Raji (cell line): ENCODE data around the gene SP2.

Source experiments
- POLR2A ChIP-seq: IDR thresholded peaks from 2 replicates; pipeline ENCODE4 v1.6.1; 2011; ENCODE audit warnings: low read depth, low read length, control low read depth; ENCODE audit not compliant: insufficient read depth

The SP2 gene

DNA sequence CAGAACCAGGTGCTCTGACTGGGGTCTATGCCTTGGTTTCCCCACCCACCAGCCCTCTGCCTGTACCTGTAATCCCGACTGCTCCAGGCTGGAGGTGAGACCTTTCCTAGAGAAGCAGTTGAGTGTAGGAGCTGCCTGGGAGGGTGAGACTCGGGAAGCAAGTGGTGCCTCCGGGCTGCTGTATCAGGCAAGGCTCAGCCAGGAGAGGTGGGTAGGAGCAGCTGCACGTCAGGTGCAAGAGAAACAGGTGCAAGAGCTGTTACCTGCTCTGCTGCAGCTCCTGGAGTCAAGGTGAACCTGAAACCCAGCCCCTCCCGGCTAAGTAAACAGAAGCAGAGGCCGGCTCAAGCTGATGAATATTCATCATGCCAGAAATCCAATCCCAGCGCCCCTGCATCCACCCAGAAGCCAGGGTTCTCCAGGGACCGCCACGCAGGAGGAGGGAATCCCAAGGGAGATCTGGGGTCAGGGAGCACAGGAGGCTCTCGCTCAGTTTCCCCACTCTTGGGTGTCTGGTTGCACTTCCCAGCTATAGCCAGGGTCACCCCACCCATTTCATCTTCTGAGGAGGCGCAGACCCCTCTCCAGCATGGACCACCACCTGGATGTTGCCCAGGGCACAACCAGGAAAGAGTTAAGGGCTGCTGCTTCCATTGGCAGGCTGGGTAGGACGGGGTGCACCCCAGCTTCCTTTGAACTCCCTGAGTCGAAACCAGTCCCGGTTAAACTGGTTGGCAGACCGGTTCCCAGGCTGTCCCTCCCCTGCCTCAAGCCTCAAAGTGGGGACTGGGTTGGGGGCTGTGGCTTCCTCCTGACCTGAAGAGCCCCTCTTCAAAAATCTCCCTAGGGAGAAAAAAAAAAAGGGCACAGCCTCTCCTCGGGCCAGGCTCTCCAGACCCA lies 61.8 kb downstream of the SP2 start, which contains the start of gene PRR15L:
TSS of gene PRR15L (minus strand) at position 293 of the 900 bp plus-strand sequence. CDS start 4,649 bp downstream, outside the sequence.
- no peak for TF ChIP-seq POLR2A

DNA sequence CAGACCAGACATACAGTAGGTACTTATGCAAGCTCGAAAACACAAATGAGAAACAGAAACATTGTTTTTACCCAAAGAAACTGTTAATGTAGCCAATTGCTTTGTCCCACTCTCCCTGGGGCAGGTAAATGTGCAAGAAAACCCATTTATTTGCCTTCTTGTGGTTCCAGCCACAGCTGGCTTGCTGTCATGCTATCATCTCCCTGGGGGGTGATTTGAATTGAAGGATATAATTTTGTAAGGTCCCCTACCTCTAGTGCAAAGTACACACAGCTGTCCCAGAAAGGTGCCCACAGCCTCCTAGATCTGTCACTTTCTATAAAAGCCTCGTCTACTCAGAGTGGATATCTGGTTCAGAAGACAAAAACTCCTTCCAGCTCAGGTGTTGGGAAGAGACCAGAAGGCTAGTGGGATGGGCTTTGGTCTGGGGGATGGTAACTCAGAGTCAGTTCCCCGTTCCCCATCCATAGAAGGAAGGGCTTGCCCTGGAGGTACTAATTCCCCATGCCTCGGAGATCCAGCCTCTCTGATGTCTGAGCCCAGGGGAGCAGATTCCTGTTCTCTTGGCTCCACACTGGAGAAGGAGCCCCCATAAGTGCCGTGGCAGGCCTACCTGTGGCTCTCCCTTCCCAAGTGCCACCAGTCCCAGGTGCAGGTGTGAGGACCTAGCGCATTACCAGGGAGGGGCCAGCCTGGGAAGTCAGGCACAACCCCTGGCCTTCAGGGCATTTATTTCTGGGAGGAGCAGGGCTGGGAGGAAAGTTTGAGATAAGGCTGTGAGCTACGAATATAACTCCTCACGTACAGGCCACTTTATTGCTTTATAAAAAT lies 64.0 kb downstream of the SP2 start:
- TF ChIP-seq POLR2A, result no peak

DNA sequence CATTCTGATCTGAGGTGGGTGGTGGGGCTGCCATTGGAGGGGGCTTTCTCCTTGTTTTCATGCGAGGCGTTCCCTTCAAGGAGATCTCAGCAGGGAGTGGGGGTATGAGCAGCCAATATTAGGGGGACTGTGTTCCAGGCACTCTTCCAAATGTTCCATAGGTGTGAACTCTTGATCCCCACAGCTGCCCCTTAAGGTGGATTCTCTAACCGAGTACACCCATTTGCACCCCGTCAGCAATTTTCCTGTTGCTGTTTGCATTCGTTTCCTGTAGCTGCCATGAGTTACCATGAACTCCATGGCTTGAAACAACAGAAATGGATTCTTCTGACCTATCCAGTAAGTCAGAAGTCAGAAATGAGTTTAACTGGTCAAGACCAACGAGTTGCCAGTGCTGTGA lies 65.4 kb downstream of the SP2 start:
- no peak for TF ChIP-seq POLR2A

DNA sequence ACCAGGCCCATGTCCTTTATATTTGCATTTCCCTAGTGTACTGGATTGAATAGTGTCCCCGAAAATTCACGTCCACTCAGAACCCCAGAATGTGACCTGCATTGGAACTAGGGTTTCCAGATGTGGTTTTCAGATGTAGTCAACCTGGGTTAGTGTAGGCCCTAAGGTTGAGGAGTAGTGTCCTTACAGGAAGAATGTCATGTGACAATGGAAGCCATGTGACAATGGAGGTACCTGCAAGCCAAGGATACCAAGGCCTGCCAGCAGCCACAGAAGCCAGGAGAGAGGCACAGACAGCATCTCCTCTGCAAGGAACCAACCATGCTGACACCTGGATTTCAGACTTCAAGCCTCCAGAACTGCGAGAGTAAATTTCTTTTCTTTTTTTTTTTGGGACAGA lies 66.9 kb downstream of the SP2 start:
- TF ChIP-seq POLR2A, result no peak

DNA sequence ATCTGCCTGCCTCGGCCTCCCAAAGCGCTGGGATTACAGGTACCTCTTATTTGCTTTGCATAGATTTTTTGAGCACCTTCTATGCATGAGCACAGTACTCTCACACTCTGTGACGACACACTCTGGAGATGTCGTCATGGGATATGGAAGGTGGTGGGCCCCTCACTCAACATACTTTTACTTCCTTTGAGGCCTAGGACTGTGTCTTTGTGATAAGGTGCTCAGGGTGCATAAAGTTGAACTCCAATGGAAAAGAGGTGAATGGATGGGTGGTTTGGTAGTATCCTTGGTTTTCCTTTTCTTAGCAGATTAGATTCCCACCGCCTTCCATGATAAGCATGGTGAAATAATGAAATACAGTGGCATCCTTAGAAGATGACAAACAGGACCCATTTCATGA lies 68.8 kb downstream of the SP2 start:
- no peak for TF ChIP-seq POLR2A

DNA sequence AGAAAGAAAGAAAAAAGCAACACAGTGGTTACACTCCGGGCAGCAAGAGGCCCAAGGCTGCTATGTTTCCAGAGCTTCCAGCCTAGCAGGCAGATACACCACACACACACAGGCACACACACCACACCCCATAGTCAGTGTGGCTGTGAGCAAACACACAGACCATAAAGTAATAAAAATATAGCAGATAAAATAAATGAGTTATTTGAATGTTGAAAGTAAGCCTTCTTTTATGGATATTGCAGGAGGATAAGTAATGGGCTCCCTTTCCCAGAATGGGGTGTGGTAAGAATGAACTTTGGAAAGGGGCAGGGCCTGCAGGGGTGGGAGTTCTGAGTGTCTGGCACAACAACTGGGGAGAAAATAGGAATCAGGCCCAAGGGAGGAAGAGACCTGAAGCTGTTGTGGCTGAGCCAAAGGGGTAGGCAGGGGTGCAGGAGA lies 70.1 kb downstream of the SP2 start:
- no peak for TF ChIP-seq POLR2A

DNA sequence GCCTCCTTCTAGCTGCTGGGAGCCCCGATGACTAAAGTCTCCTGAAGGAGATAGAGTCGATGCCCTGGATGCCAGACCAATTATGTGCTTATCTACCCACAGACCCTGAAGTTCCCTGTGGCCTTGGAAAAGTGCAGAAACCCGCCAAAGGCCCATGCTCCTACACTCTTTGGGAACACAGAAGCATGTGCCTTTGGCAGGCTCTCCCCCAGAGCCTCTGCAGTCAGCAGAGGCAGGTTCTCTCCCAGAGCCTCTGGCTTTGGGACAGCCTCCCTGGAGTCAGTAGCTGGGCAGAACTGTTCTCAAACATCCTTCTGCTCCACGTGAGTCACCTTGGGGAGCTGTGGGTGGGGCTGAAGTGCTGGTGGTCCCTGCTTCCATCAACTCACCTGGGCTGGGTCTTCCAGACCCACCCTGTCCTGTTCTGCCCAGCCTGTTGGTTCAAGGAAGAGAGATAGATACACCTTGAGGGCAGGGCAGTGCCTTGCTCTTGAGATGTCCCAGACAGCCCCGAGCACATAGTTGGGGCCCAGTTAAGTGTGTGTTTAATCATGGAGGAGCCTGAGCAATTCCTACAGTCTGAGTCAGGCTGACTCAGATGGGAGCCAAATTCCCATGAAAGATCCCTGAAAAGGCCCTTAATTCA lies 71.7 kb downstream of the SP2 start:
- no peak for TF ChIP-seq POLR2A

DNA sequence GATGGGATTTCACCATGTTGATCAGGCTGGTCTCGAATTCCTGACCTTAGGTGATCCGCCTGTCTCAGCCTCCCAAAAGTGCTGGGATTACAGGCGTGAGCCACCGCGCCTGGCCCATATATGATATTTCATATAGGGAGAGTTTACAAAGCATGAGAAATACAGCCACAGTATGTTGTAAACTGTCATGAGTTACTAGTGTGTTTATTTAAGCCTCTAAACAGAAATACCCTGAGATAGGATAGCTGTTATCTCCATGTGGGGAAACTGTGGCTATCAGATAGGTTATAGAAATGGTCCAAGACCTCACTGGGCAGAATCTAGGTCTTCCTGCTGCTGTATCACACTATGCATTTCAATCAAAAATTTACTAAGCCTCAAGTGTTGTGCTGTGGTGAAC lies 72.8 kb downstream of the SP2 start:
- no peak for TF ChIP-seq POLR2A

DNA sequence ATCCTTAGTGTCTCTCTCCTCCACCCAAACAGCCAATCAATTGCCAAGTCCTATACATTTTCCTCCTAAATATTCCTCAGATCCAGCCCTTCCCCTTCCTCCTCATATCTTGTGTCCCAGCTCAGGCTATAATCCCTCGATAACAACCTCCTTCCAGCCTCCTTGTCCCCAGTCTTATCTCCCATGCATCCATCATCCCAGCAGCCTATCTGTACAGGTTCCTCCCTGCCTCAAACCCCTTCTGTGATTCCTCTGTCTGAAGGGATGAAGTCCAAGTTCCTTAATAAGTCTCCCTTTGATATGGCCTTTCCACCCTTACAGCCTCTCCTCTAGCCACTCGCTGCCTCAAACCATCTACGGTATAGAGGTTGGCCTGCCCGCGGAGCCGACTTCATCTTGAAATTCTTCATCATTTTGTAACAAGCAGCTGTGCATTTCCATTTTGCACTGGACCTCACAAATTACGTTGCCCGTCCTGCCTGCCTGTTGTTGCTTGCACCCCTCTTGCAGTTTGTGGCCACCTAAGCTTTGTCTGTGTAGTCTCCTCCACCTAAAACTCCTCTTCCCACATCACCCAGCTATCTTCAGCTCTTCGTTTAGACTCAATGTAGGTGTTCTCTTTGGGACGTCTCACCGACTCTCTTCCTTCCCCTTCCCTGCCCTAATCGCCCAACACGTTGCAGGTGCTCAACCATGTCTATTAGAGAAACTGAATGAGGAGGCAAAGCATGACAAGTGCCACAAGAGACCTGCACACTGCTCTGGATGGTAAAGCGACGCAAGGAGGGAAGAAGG lies 74.1 kb downstream of the SP2 start:
- no peak for TF ChIP-seq POLR2A

DNA sequence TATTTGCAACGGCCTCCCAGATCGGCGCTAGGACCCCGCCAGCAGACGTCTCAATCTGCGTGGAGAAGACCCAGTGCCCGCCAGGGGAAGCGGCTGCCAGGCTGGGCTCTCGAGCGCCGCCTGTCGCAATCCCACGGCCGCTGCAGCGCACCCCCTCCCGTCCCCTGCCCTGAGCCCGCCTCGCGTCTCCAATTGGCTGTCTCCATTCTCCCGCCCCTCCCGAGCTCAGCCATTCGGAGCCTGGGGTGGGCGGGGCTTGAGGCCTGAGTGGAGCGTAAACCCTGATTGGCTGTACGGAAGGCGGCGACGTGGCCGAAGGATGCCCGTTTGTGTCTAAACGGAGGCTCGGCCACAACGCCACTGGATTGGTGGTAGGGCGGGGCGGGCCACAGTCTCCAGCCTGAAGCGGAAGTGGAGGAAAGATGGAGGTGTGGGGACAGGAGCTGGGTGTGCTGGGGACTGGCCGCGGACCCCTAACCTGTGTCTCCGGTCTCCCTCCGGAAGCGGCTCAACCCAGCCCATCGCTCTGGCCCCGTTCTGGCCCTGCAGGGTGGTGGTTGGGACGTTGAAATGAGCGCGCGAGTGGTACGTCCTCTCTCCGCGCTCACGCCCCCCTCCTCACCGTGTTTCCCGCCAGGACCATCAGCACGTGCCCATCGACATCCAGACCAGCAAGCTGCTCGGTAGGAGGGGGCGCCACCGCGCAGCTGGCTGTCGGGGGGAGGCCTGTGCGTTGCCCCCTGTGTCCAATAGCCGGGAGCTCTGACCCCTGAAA lies 74.9 kb downstream of the SP2 start, which contains the start of gene CDK5RAP3:
TSS of gene CDK5RAP3 (plus strand) at position 389 of the 775 bp plus-strand sequence. CDS start at position 423, 34 bp downstream.
- TF ChIP-seq POLR2A, result peak; percentile 93

DNA sequence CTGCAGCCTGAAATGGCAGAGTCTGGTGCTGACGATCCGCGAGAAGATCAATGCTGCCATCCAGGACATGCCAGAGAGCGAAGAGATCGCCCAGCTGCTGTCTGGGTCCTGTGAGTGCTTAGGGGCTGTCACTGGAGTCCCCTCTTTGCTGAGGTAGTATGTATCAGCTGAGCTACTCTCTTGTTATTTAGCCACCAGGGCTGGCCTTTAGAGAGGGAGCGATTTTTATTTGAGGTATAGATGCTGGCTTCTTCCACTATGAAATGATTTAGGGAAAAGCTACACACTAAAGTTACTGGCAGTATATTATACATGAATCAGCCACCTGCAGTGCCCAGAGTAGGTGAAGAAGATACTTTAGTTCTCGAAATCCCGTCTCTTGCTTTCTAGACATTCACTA lies 77.5 kb downstream of the SP2 start:
- TF ChIP-seq POLR2A, result no peak

DNA sequence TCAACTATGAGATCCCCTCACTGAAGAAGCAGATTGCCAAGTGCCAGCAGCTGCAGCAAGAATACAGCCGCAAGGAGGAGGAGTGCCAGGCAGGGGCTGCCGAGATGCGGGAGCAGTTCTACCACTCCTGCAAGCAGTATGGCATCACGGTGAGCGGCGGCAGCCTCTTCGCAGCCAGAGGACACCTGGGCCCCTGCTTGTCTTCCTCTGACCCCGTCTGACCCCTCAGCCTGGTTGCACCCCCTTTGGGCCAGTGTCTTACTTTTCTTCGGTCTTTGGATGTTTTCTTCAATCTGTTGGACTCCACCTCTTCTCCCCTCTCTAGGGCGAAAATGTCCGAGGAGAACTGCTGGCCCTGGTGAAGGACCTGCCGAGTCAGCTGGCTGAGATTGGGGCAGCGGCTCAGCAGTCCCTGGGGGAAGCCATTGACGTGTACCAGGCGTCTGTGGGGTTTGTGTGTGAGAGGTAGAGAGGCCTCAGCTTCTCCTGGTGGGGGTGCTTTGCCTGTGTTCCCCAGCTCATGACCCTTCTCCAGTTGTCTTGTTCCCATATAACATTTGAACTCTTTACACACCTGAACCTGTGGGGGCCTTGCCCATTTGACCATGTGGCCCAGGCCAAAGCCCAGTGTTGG lies 79.3 kb downstream of the SP2 start:
- no peak for TF ChIP-seq POLR2A

DNA sequence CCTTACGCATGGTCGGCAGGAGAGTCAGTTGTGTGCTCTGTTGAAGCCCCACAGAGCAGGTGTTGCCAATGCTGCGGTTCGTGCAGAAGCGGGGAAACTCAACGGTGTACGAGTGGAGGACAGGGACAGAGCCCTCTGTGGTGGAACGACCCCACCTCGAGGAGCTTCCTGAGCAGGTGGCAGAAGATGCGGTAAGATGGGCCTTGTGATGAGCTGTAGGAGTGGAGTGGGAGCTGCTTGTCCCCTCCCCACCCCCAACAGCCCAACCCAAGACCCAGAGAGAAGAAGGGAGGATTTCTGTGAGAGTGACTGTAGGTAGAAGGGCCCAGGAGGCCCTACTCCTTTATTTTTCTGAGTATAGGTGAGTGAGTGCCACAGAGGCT lies 79.8 kb downstream of the SP2 start:
- TF ChIP-seq POLR2A, result no peak

DNA sequence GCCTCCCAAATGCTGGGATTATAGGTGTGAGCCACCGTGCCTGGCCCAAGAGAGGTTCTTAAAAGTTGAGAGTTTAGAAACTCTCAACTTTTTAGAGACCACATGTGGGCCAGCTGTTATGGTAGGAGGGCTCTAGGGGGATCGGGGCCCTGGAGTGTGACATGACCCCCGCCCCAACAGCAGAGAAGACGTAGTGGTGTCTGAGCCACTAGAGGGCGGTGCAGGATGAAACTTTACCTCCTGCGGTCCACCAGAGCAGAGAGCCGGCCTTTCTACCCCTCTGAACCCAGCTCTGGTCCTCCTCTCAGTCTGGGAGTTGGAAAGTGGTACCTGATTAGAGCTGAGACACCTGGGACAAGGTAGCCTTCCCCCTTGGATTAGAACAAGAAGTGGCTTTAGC lies 82.3 kb downstream of the SP2 start:
- no peak for TF ChIP-seq POLR2A
